Mucosa of rectum (tissue), 2 donors: ENCODE data around the gene WNT9A.

Experiments
- H3K27ac ChIP-seq, 2 donors: one replicate each; pipeline ENCODE4 v1.7.0; 2013; ENCODE audit warnings: inconsistent platforms in 2 of 2, low read depth in 2 of 2, low read length in 2 of 2
- H3K27me3 ChIP-seq, 2 donors: one replicate each; pipeline ENCODE4 v1.7.0; 2013; ENCODE audit warnings: low read length in 2 of 2; ENCODE audit not compliant: control insufficient read depth in 2 of 2, insufficient read depth in 2 of 2
- H3K36me3 ChIP-seq, 2 donors: one replicate each; pipeline ENCODE4 v1.7.0; 2013; ENCODE audit warnings: low read length in 2 of 2; ENCODE audit not compliant: control insufficient read depth in 2 of 2, insufficient read depth in 2 of 2
- H3K4me1 ChIP-seq, 2 donors: one replicate each; pipeline ENCODE4 v1.7.0; 2013; ENCODE audit warnings: low read length in 2 of 2, mild to moderate bottlenecking in 1 of 2; ENCODE audit not compliant: control insufficient read depth in 2 of 2, insufficient read depth in 2 of 2
- H3K4me3 ChIP-seq, 2 donors: one replicate each; pipeline ENCODE4 v1.7.0; 2013; ENCODE audit warnings: low read length in 2 of 2
- H3K9ac ChIP-seq, 2 donors: one replicate each; pipeline ENCODE4 v1.7.0; 2013; ENCODE audit warnings: low read length in 2 of 2, low read depth in 1 of 2, mild to moderate bottlenecking in 1 of 2
- H3K9me3 ChIP-seq, 2 donors: one replicate each; pipeline ENCODE4 v1.7.0; 2013; ENCODE audit warnings: low read length in 2 of 2; ENCODE audit not compliant: control insufficient read depth in 2 of 2
- donor health status: healthy.
- donor health status: Normal muscosa, but diverticular disease.

WNT9A gene

GRCh38 chr1:227946624-227947385 lies 927 bp downstream of the WNT9A start:
- peak overlapping the region; percentile 58 to 62 for H3K4me3 ChIP-seq
- H3K36me3 ChIP-seq, result no peaks in the 10 kb centered on the region
- no peaks in the 10 kb centered on the region for H3K9me3 ChIP-seq
- peaks cover 17 to 27% of the 10 kb centered on the region in 2 donors for H3K4me1 ChIP-seq
- H3K27me3 ChIP-seq, result peaks cover 9% of the 10 kb centered on the region in 2 donors
- peak overlapping the region; percentile 79 to 85 for H3K27ac ChIP-seq
- H3K9ac ChIP-seq, result peak overlapping the region; percentile 41 to 55

- Histone ChIP-seq H3K4me1 (peaks cover 17 to 27% of the 10 kb centered on the region in 2 donors), H3K9me3 (no peaks in the 10 kb centered on the region)
These were observed 1.7 kb downstream of the WNT9A start for GRCh38 chr1:227945891-227946623.

GRCh38 chr1:227944931-227945890 lies 2.5 kb downstream of the WNT9A start:
- Histone ChIP-seq H3K36me3 (no peaks in the 10 kb centered on the region), H3K4me3 (peak overlapping the region in 1 of 2 donors; percentile 56), H3K27ac (peak overlapping the region; percentile 79 to 85), H3K9ac (peak overlapping the region in 1 of 2 donors; percentile 54), H3K27me3 (peaks cover 9% of the 10 kb centered on the region in 2 donors), H3K9me3 (no peaks in the 10 kb centered on the region), H3K4me1 (peaks cover 17 to 27% of the 10 kb centered on the region in 2 donors)

More at GRCh38 chr1:227945891-227946623, 1.7 kb downstream of the WNT9A start:
- peaks cover 9% of the 10 kb centered on the region in 2 donors for H3K27me3 ChIP-seq
- H3K36me3 ChIP-seq, result no peaks in the 10 kb centered on the region
- H3K27ac ChIP-seq, result peak overlapping the region; percentile 79 to 85
- peak overlapping the region; percentile 56 to 58 for H3K4me3 ChIP-seq
- peak overlapping the region; percentile 24 to 54 for H3K9ac ChIP-seq

GRCh38 chr1:227944090-227944930 lies 3.4 kb downstream of the WNT9A start:
- no peak overlapping the region for H3K9ac ChIP-seq

GRCh38 chr1:227943381-227944089 lies 4.2 kb downstream of the WNT9A start:
- H3K27me3 ChIP-seq, result peaks cover 3 to 4% of the 10 kb centered on the region in 2 donors
- H3K36me3 ChIP-seq, result no peaks in the 10 kb centered on the region
- peaks cover 17 to 20% of the 10 kb centered on the region in 2 donors for H3K4me1 ChIP-seq
- no peak overlapping the region for H3K9ac ChIP-seq
- no peak overlapping the region for H3K4me3 ChIP-seq
- H3K9me3 ChIP-seq, result no peaks in the 10 kb centered on the region
- no peak overlapping the region for H3K27ac ChIP-seq

More at GRCh38 chr1:227944090-227944930, 3.4 kb downstream of the WNT9A start:
- Histone ChIP-seq H3K27ac (peak overlapping the region in 1 of 2 donors; percentile 85), H3K27me3 (peaks cover 9% of the 10 kb centered on the region in 2 donors), H3K36me3 (no peaks in the 10 kb centered on the region), H3K4me3 (no peak overlapping the region), H3K4me1 (peaks cover 17 to 27% of the 10 kb centered on the region in 2 donors), H3K9me3 (no peaks in the 10 kb centered on the region)

GRCh38 chr1:227942716-227943261 lies 4.9 kb downstream of the WNT9A start:
- H3K27ac ChIP-seq, result no peak overlapping the region
- H3K36me3 ChIP-seq, result no peaks in the 10 kb centered on the region
- H3K9ac ChIP-seq, result no peak overlapping the region
- H3K9me3 ChIP-seq, result no peaks in the 10 kb centered on the region
- H3K4me1 ChIP-seq, result peaks cover 17 to 20% of the 10 kb centered on the region in 2 donors
- no peaks in the 10 kb centered on the region for H3K27me3 ChIP-seq
- no peak overlapping the region for H3K4me3 ChIP-seq

GRCh38 chr1:227942021-227942715 lies 5.6 kb downstream of the WNT9A start:
- H3K27me3 ChIP-seq, result no peaks in the 10 kb centered on the region
- H3K9ac ChIP-seq, result no peak overlapping the region
- H3K4me3 ChIP-seq, result no peak overlapping the region
- H3K4me1 ChIP-seq, result peaks cover 17 to 18% of the 10 kb centered on the region in 2 donors
- H3K9me3 ChIP-seq, result no peaks in the 10 kb centered on the region
- H3K36me3 ChIP-seq, result no peaks in the 10 kb centered on the region
- H3K27ac ChIP-seq, result no peak overlapping the region

- Histone ChIP-seq H3K9me3 (no peaks in the 10 kb centered on the region), H3K4me1 (peaks cover 15% of the 10 kb centered on the region in 2 donors), H3K9ac (no peak overlapping the region), H3K36me3 (no peaks in the 10 kb centered on the region), H3K4me3 (no peak overlapping the region), H3K27me3 (no peaks in the 10 kb centered on the region), H3K27ac (no peak overlapping the region)
These were observed 6.2 kb downstream of the WNT9A start for GRCh38 chr1:227941509-227942020.
